IMR-90 (cell line): ENCODE measurements around the gene SCARB1. TPM values are rescaled to one million over a fixed set of nuclear protein-coding genes. Genes with fewer than 3 reads are reported as not detected.

Experiments
- ATAC-seq: fragments of 200-7000 bp; cut with Tn5 transposase; 2 replicates; pipeline ENCODE4 v1.9.1; 2020; ENCODE audit warnings: low read depth, mild to moderate bottlenecking, moderate library complexity
- BruUV-seq: library from RNA; stranded (reverse); fragments of 400-500 nt; replicated peaks from 2 replicates; lab custom pipeline; 2021; lab: Mats Ljungman, UMichigan
- CTCF ChIA-PET: fragments of 300-600 bp; formaldehyde crosslinking; extraction: SDS; loops from one replicate; lab custom pipeline; 2021; ENCODE audit warnings: antibody characterized with exemption; lab: Yijun Ruan, JAX
- POLR2A ChIA-PET: fragments of 300-600 bp; sonication (Branson Sonifier 250); formaldehyde crosslinking; loops from one replicate; lab custom pipeline; 2022; ENCODE audit warnings: antibody characterized with exemption; ENCODE audit not compliant: unreplicated experiment; lab: Charles Lee
- DNase-seq: peaks from one replicate; pipeline ENCODE4 v3.0.0; 2013
- H2AFZ ChIP-seq: replicated peaks from 2 replicates; pipeline ENCODE3; 2013; ENCODE audit warnings: low read length, mild to moderate bottlenecking; ENCODE audit not compliant: poor library complexity
- H2AK5ac ChIP-seq: 2 replicates; pipeline ENCODE4 v1.6.1; 2013; ENCODE audit warnings: low read depth, low read length, inconsistent platforms
- H2AK9ac ChIP-seq: replicated peaks from 2 replicates; pipeline ENCODE3; 2013; ENCODE audit warnings: mild to moderate bottlenecking, low read depth, low read length, moderate library complexity; ENCODE audit not compliant: poor library complexity
- H2BK120ac ChIP-seq: 2 replicates; pipeline ENCODE4 v1.6.1; 2013; ENCODE audit warnings: low read depth, low read length, inconsistent platforms
- H2BK15ac ChIP-seq: 3 replicates; pipeline ENCODE4 v1.6.1; 2013; ENCODE audit warnings: low read depth, low read length, inconsistent platforms
- H2BK20ac ChIP-seq: 2 replicates; pipeline ENCODE4 v1.6.1; 2013; ENCODE audit warnings: low read depth, mild to moderate bottlenecking, inconsistent platforms, low read length, moderate library complexity
- H2BK5ac ChIP-seq: 2 replicates; pipeline ENCODE4 v1.6.1; 2013; ENCODE audit warnings: mild to moderate bottlenecking, low read depth, low read length, inconsistent platforms; ENCODE audit not compliant: poor library complexity, severe bottlenecking
- H3K14ac ChIP-seq: replicated peaks from 2 replicates; pipeline ENCODE4 v1.6.1; 2013; ENCODE audit warnings: low read depth, low read length, inconsistent platforms
- H3K18ac ChIP-seq: 2 replicates; pipeline ENCODE4 v1.6.1; 2013; ENCODE audit warnings: low read depth, low read length, control low read depth
- H3K23ac ChIP-seq: 2 replicates; pipeline ENCODE4 v1.6.1; 2013; ENCODE audit warnings: low read depth, low read length, inconsistent platforms
- H3K27ac ChIP-seq: 2 replicates; pipeline ENCODE4 v1.5.1; 2013; ENCODE audit warnings: mild to moderate bottlenecking, control low read depth, low read length; ENCODE audit not compliant: insufficient read depth
- H3K27me3 ChIP-seq: 2 replicates; pipeline ENCODE4 v1.6.1; 2013; ENCODE audit warnings: low read length; ENCODE audit not compliant: control insufficient read depth, insufficient read depth
- H3K36me3 ChIP-seq: 2 replicates; pipeline ENCODE4 v1.6.1; 2013; ENCODE audit warnings: low read length, mixed read lengths; ENCODE audit not compliant: control insufficient read depth, insufficient read depth
- H3K4ac ChIP-seq: 2 replicates; pipeline ENCODE4 v1.6.1; 2013; ENCODE audit warnings: low read depth, low read length, inconsistent platforms
- H3K4me1 ChIP-seq: 2 replicates; pipeline ENCODE4 v1.6.1; 2013; ENCODE audit warnings: low read length, mixed read lengths; ENCODE audit not compliant: control insufficient read depth, insufficient read depth
- H3K4me2 ChIP-seq: 2 replicates; pipeline ENCODE4 v1.6.1; 2013; ENCODE audit warnings: low read depth, mild to moderate bottlenecking, control low read depth, low read length, moderate library complexity
- H3K4me3 ChIP-seq: 2 replicates; pipeline ENCODE4 v1.5.1; 2013; ENCODE audit warnings: low read depth, mild to moderate bottlenecking, control low read depth, low read length, moderate library complexity; ENCODE audit not compliant: insufficient read depth
- H3K56ac ChIP-seq: 2 replicates; pipeline ENCODE4 v1.6.1; 2013; ENCODE audit warnings: low read length, inconsistent platforms; ENCODE audit not compliant: insufficient read depth; ENCODE audit errors: extremely low read depth
- H3K79me1 ChIP-seq, 2 experiments: 2 replicates each; pipeline ENCODE4 v1.6.1; 2013; ENCODE audit warnings: low read length in 2 of 2, inconsistent platforms in 1 of 2, low read depth in 1 of 2
- H3K9ac ChIP-seq: 2 replicates; pipeline ENCODE4 v1.6.1; 2013; ENCODE audit warnings: low read depth, low read length, control low read depth
- H3K9me1 ChIP-seq: 2 replicates; pipeline ENCODE4 v1.6.1; 2013; ENCODE audit warnings: low read length, inconsistent platforms; ENCODE audit not compliant: insufficient read depth
- H3K9me3 ChIP-seq: 2 replicates; pipeline ENCODE4 v1.6.1; 2013; ENCODE audit warnings: low read length; ENCODE audit not compliant: control insufficient read depth, insufficient read depth
- H4K20me1 ChIP-seq: 2 replicates; pipeline ENCODE4 v1.6.1; 2013; ENCODE audit warnings: low read length, inconsistent platforms; ENCODE audit not compliant: insufficient read depth
- H4K5ac ChIP-seq: 2 replicates; pipeline ENCODE4 v1.6.1; 2013; ENCODE audit warnings: mild to moderate bottlenecking, low read depth, low read length, control low read depth
- H4K8ac ChIP-seq, 2 experiments: 2 replicates each; pipeline ENCODE4 v1.6.1; 2013; ENCODE audit warnings: low read depth in 2 of 2, low read length in 2 of 2, control low read depth in 1 of 2, inconsistent platforms in 1 of 2
- H4K91ac ChIP-seq: 2 replicates; pipeline ENCODE4 v1.6.1; 2013; ENCODE audit warnings: low read depth, low read length, inconsistent platforms; ENCODE audit not compliant: insufficient read depth
- CEBPB ChIP-seq: IDR thresholded peaks from 2 replicates; pipeline ENCODE4 v1.6.1; 2012; ENCODE audit warnings: low read depth, low read length, improper control_type of control experiment
- SMC3 ChIP-seq: fragments of 150-350 bp; IDR thresholded peaks from 2 replicates; pipeline ENCODE4 v1.6.1; 2016; ENCODE audit warnings: low read depth, mild to moderate bottlenecking, antibody characterized with exemption, low read length, moderate library complexity
- WGBS, 2 experiments: methylation state at CpG; one replicate each; pipeline versions ENCODE4 v1.1.5 to v1.1.7; 2013; ENCODE audit warnings: missing lambda C conversion rate in 2 of 2; ENCODE audit not compliant: insufficient read length in 1 of 2; ENCODE audit errors: extremely low coverage in 2 of 2; 5-methylcytosine and 5-hydroxymethylcytosine counted together
- dilution Hi-C: fragments of 300-500 bp; cut with HindIII; formaldehyde crosslinking; loops from one replicate; pipeline ENCODE4 v1.14.3; 2018; ENCODE audit warnings: low sequenced_read_pairs; ENCODE audit not compliant: unreplicated experiment
- in situ Hi-C: fragments of 300-500 bp; cut with MboI; formaldehyde crosslinking; loops from 3 replicates; pipeline ENCODE4 v1.14.3; 2019; ENCODE audit warnings: low sequenced_read_pairs, inconsistent platforms, mixed read lengths
- intact Hi-C: fragments of 100-400 bp; cut with micrococcal nuclease; formaldehyde crosslinking; loops from 2 replicates; pipeline ENCODE4 v1.10.0; 2022
- polyA plus RNA-seq, 3 experiments: library from polyadenylated mRNA; depleted of rRNA; stranded (reverse); fragments of >200 nt; gene quantifications; 2 replicates each; pipeline ENCODE4 v1.2.3, GENCODE V29; 2012; ENCODE audit warnings: low replicate concordance in 1 of 3
- total RNA-seq: library from RNA; depleted of rRNA; stranded (reverse); fragments of >200 nt; gene quantifications from 2 replicates; pipeline ENCODE4 v1.2.3, GENCODE V29; 2012

The SCARB1 gene
- total and polyA plus RNA-seq, 2 of the 4 experiments (the other 2 are of a cell fraction): 3.0 to 24.8 TPM

GRCh38 chr12:124852329-124852831 is 11.3 kb downstream of the SCARB1 start:
- no peaks in the 10 kb centered on the region for H3K27me3 ChIP-seq
- in situ Hi-C loops (no loop called here), intact Hi-C loops (no loop called here), dilution Hi-C loops (no loop called here)
- ATAC-seq (peak; percentile 22; the same call in 1 of the 2 replicates), DNase-seq (no peak)
- peaks cover 11% of the 10 kb centered on the region for H3K4me1 ChIP-seq
- H2AFZ ChIP-seq: peak overlapping the region; percentile 76
- no peak overlapping the region for H3K4me2 ChIP-seq
- no peak overlapping the region for H2AK9ac ChIP-seq
- no peak overlapping the region for H2BK20ac ChIP-seq
- H3K4me3 ChIP-seq: no peak overlapping the region
- H3K9me3 ChIP-seq: no peaks in the 10 kb centered on the region
- no peak overlapping the region for H3K9ac ChIP-seq
- 78% methylated on average over 3 of the region's 13 CpGs; no CpG with 5 or more reads in 1 of the 2 experiments for WGBS, 2 experiments
- H2BK15ac ChIP-seq: no peak overlapping the region
- no peak overlapping the region; the same call in 1 of the 2 replicates for H4K91ac ChIP-seq
- H3K27ac ChIP-seq: no peak overlapping the region
- H3K18ac ChIP-seq: peak overlapping the region; percentile 79
- no peaks in the 10 kb centered on the region for H3K36me3 ChIP-seq
- H4K8ac ChIP-seq: peak overlapping the region; percentile 25 to 61; a peak in 2 of 4 replicates
- H3K79me1 ChIP-seq: no peaks in the 10 kb centered on the region
- ChIA-PET POLR2A (no interaction called here), CTCF (no interaction called here)
- no peak overlapping the region for H3K14ac ChIP-seq
- peak overlapping the region; percentile 49; the same call in 1 of the 2 replicates for H2BK120ac ChIP-seq
- H2BK5ac ChIP-seq: no peak overlapping the region
- no TSS peak for BruUV-seq
- no peak overlapping the region for H3K4ac ChIP-seq
- peaks cover 10% of the 10 kb centered on the region for H3K9me1 ChIP-seq
- H4K20me1 ChIP-seq: no peaks in the 10 kb centered on the region
- no peak overlapping the region for H3K23ac ChIP-seq
- no peak for TF ChIP-seq SMC3
- peak; percentile 64 for TF ChIP-seq CEBPB
- H4K5ac ChIP-seq: peak overlapping the region; percentile 92; the same call in 1 of the 2 replicates
- H3K56ac ChIP-seq: no peak overlapping the region
- no peak overlapping the region for H2AK5ac ChIP-seq
